Renal cortex interstitium (tissue), 11 donors: ENCODE measurements around the gene DUSP10. TPM values are rescaled to one million over a fixed set of nuclear protein-coding genes. Genes with fewer than 3 reads are reported as not detected.

Experiments used
- DNase-seq, 11 donors: peaks; one replicate each; pipeline ENCODE4 v3.0.0-alpha.2; 2013; ENCODE audit warnings: low read depth in 9 of 11, low spot score in 4 of 11; ENCODE audit errors: extremely low read depth in 1 of 11
- polyA plus RNA-seq, 3 donors: library from polyadenylated mRNA; unstranded; fragments of 120-200 nt; gene quantifications; one replicate each; pipeline ENCODE4 v1.2.1, GENCODE V29; 2013; ENCODE audit not compliant: insufficient read length in 3 of 3

Gene DUSP10
- polyA plus RNA-seq, 3 donors = 3.2 to 4.3 (median 3.5) TPM

GRCh38 chr1:221701570-221702186 is 40.2 kb downstream of the DUSP10 start:
- no peak for DNase-seq

DNA sequence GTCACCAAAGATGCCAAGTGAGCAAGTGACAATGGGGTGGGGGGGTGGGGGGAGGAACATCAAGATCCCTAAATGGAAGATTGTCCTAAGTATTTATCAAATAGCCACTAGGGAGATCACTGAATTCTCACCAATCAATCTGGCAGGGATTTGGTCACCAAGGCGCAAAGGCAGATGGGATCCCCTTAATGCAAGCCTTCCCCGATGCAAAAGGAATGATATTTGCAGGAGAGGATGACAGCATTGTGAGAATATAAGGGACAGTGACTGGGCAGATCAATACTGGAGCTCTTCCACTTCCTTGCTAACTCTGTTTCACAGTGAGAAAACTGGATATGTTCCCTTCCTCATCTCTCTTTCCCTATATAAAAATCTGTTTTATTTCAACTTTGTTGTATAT is 40.9 kb downstream of the DUSP10 start:
- DNase-seq = no peak

DNA sequence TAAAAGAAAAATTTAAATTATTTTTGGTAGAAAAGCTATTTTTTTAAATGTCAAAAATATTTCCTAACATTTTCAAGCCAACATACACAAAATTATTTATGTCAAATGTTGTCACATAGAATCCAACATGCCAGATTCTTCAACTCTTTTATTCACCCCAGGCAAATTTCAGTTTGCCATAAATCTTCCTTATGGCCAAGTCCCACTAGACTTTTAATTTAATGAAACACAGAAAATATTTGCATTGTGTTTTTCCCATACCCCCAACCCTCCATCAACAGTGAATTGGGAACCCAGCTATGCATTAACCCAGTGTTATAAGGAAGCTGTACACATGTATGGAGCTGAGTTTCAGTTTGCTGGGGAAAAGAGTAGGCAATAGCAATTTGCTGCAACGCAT is 41.4 kb downstream of the DUSP10 start:
- DNase-seq = no peak

GRCh38 chr1:221699978-221700519 is 41.8 kb downstream of the DUSP10 start:
- DNase-seq = no peak

DNA sequence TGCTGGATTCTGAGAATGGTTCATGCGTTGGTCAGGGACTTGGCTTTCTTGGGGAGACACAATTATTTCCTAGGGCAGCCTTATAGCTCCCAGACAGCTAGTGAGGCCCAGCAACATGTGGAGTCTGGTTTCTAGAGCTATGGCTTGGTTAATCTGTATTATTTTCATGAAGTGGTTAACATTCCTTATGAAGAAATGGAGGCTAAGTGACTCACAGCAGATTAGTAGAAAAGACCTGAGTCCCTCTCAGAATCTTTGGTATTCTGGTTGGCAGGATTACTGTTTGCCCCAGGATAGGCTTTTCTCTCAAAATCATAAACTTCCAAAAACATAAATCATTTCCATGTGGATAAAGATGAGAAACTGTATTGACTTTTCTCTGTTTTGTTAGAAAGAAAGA is 42.3 kb downstream of the DUSP10 start:
- DNase-seq = no peak

DNA sequence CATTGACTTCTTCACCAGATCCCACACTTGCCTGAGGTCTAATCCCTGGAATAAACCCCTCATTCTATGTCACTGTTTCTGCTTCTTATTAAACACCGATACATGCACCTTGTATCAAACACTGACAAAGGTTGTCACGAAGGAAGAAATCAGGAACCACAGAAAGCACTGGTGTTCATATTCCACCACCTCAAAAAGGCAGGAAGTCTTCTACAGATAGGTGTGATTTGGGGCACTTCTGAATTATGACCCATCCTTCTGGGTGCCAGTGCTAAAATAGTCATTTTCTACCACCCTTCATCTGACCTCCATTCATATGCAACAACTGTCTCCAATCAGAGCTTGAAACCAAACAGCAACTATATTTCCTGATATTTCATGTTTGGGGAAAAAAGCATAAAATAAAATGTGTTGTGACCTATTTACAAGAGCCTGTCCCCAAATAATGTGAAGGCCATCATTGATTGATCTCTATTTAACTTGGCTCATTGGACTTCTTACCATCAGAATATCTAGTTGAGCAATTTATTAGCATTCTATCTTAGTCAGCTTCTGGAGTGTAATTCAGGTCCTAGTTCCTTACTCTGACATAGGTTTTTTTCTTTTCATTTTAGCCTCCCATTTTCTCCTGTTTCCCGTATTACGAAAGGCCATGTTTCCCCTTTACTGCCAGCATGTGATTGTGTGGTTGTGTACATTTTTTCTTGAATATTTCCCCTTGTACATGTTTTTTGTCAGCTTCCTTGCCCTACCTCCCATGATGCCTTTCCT is 43.1 kb downstream of the DUSP10 start:
- no peak for DNase-seq

GRCh38 chr1:221697923-221698425 is 43.9 kb downstream of the DUSP10 start:
- DNase-seq = no peak

DNA sequence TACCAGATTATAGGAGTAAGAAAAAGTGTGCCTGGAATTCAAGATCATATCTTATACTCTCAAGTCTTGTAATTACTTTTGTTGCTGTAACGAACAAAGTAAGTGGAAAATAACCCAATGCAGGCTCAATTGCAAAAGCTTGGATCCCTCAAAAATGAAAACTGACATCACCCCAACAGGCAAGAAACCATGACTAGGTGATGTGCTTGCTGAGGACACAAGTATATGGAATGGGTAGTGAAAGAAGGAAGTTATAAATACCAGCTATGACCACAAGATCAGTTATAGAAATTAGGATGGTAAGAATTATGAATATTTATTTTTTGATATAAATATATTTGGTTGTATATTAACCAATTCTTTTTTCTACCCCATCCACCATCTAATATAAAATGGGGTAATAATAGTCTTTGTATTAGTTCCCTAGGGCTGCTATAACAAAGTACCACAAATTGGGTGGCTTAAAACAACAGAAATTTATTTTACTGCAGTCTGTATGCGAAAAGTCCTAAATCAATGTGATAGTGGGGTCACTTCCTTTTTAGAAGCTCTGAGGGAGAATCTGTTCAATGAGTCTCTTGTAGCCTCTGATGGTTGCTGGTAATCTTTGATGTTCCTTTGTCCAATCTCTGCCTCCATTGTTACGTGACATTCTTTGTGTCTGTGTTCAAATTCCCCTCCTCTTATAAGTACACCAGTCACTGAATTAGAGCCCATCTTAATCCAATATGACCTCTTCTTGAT is 45.0 kb downstream of the DUSP10 start:
- no peak for DNase-seq

DNA sequence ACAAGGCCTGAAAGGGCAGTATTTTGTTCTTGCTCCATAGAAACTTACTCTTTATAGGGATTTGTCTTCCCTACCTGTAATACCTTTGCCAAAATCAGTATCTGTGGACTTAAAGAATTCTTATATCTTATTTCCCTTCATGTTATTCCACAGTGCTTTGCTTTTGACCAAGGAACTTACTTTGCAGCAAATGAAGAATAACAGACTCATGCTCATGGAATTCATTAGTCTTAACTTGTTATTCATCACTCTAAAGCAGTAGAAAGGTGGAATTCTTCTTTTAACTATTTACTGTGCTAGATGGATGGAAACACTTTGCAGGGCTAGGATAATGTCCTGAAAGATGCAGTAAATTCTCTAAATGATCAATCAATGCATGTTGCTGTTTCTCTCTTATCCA is 45.9 kb downstream of the DUSP10 start:
- no peak for DNase-seq

- DNase-seq = no peak
These were observed 46.6 kb downstream of the DUSP10 start for GRCh38 chr1:221695301-221695700.

GRCh38 chr1:221694109-221694508 is 47.8 kb downstream of the DUSP10 start:
- no peak for DNase-seq

GRCh38 chr1:221693087-221693486 is 48.8 kb downstream of the DUSP10 start:
- no peak for DNase-seq

GRCh38 chr1:221692643-221693042 is 49.2 kb downstream of the DUSP10 start:
- no peak for DNase-seq

DNA sequence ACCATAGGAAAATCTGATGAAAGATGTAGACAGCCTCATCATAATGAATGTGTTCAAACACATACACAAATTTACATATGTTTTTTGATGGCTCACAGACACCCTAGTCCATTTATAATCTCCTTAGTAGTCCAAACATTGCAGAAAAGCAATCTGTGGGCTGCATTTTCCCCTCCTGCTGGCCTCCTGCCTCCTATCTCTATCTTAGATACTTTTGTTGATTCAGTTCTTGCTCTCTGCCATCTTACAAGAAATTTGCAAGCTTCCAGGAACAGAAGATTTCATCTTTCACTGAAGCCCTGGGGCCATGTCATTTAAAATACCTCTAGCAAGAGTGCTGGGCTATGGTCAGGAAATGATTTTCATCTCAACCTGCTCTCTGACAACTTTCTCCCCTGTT is 50.6 kb downstream of the DUSP10 start:
- no peak for DNase-seq

GRCh38 chr1:221690858-221691257 is 51.0 kb downstream of the DUSP10 start:
- DNase-seq = no peak

DNA sequence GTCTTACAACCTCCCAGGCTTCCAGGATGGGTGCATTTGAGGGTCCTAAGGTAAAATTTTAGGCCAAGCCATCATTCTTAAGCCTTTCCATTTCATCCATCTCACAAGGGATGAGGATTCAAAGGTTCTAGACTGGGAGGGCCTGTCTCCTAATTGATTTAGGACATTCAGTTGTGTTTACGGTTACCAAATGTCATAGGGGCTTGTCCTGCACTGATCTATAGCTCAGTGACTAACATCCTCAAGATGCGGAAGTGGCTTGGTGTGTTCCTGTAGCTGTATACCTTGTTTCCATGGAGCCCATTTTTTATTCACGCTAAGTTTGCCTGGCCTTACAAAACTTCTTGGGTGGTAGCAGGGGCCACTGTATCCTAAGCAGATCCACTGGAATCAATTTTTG is 52.8 kb downstream of the DUSP10 start:
- DNase-seq = no peak

GRCh38 chr1:221688488-221688843 is 53.4 kb downstream of the DUSP10 start:
- no peak for DNase-seq

- DNase-seq = no peak
These were observed 53.9 kb downstream of the DUSP10 start for GRCh38 chr1:221687836-221688487.

DNA sequence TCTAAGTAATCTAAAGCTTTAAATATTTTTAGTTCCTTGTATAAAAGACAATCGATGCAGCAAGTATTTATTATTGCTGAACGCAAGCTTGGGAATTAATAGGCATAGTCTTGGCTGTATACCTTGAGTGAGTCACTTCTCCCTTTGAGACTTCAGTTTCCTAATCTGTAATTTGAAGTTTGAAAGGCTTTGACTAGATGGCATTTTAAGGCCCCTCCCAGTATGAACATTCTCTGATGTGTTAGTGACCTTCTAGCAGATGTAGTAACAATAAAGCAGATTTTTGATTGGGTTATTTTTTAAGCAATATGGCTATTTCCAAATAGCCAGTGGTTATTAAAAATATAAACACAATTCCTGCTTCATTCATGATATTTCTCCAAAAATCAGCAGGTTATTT is 58.2 kb downstream of the DUSP10 start:
- DNase-seq = no peak
